WTC11 (cell line): ENCODE measurements around the gene EXPH5. TPM values are rescaled to one million over a fixed set of nuclear protein-coding genes. Genes with fewer than 3 reads are reported as not detected.

Source experiments
- AFF4 ChIP-seq: sonication (generic); formaldehyde crosslinking; IDR thresholded peaks from 2 replicates; pipeline ENCODE4 v1.8.1; 2023; ENCODE audit warnings: mild to moderate bottlenecking, missing genetic modification reagents, borderline replicate concordance
- ARID4B ChIP-seq: sonication (generic); formaldehyde crosslinking; IDR thresholded peaks from 2 replicates; pipeline ENCODE4 v1.8.0; 2023; ENCODE audit warnings: missing genetic modification reagents, mild to moderate bottlenecking, borderline replicate concordance
- CBFB ChIP-seq: sonication (generic); formaldehyde crosslinking; IDR thresholded peaks from 2 replicates; pipeline ENCODE4 v1.8.1; 2022; ENCODE audit warnings: mild to moderate bottlenecking, low read depth, missing genetic modification reagents
- CREM ChIP-seq: sonication (generic); formaldehyde crosslinking; IDR thresholded peaks from 2 replicates; pipeline ENCODE4 v1.8.1; 2022; ENCODE audit warnings: mild to moderate bottlenecking, missing genetic modification reagents, moderate library complexity
- ERG ChIP-seq: fragments of 250-450 bp; sonication (Bioruptor Pico); IDR thresholded peaks from 2 replicates; pipeline ENCODE4 v1.8.0; 2021; ENCODE audit warnings: mild to moderate bottlenecking
- ESRRA ChIP-seq: sonication (generic); formaldehyde crosslinking; IDR thresholded peaks from 2 replicates; pipeline ENCODE4 v1.8.1; 2022; ENCODE audit warnings: mild to moderate bottlenecking, missing genetic modification reagents, borderline replicate concordance
- ETV6 ChIP-seq: sonication (generic); formaldehyde crosslinking; IDR thresholded peaks from 2 replicates; pipeline ENCODE4 v1.8.1; 2022; ENCODE audit warnings: mild to moderate bottlenecking, missing genetic modification reagents
- FOXJ3 ChIP-seq: sonication (generic); formaldehyde crosslinking; IDR thresholded peaks from 2 replicates; pipeline ENCODE4 v1.9.0; 2021; ENCODE audit warnings: missing genetic modification reagents, mild to moderate bottlenecking, borderline replicate concordance
- FOXP1 ChIP-seq: sonication (generic); formaldehyde crosslinking; IDR thresholded peaks from 2 replicates; pipeline ENCODE4 v1.8.0; 2022; ENCODE audit warnings: missing genetic modification reagents, mild to moderate bottlenecking, moderate library complexity, borderline replicate concordance
- JAZF1 ChIP-seq: fragments of 250-450 bp; sonication (Bioruptor Pico); IDR thresholded peaks from 2 replicates; pipeline ENCODE4 v1.9.0; 2021; ENCODE audit warnings: moderate library complexity, mild to moderate bottlenecking, inconsistent platforms
- MXD4 ChIP-seq: fragments of 250-450 bp; sonication (Bioruptor Pico); IDR thresholded peaks from 2 replicates; pipeline ENCODE4 v1.8.0; 2021; ENCODE audit warnings: mild to moderate bottlenecking, moderate library complexity, borderline replicate concordance
- MYBL2 ChIP-seq: sonication (generic); formaldehyde crosslinking; IDR thresholded peaks from 2 replicates; pipeline ENCODE4 v1.8.1; 2023; ENCODE audit warnings: mild to moderate bottlenecking, moderate library complexity, missing genetic modification reagents
- NFE2L1 ChIP-seq: sonication (generic); formaldehyde crosslinking; IDR thresholded peaks from 2 replicates; pipeline ENCODE4 v1.8.1; 2023; ENCODE audit warnings: missing genetic modification reagents
- RELA ChIP-seq: sonication (generic); formaldehyde crosslinking; IDR thresholded peaks from 2 replicates; pipeline ENCODE4 v1.8.1; 2022; ENCODE audit warnings: missing genetic modification reagents, mild to moderate bottlenecking, borderline replicate concordance
- RORB ChIP-seq: fragments of 250-450 bp; sonication (Bioruptor Pico); IDR thresholded peaks from 2 replicates; pipeline ENCODE4 v1.9.0; 2021; ENCODE audit warnings: mild to moderate bottlenecking
- ZNF512 ChIP-seq: sonication (generic); formaldehyde crosslinking; IDR thresholded peaks from 2 replicates; pipeline ENCODE4 v1.8.1; 2022; ENCODE audit warnings: missing genetic modification reagents, borderline replicate concordance
- ZNF671 ChIP-seq: fragments of 250-450 bp; sonication (Bioruptor Pico); IDR thresholded peaks from 2 replicates; pipeline ENCODE4 v1.8.0; 2021; ENCODE audit warnings: mild to moderate bottlenecking
- total RNA-seq: library from RNA; stranded (reverse); gene quantifications from 3 replicates; pipeline ENCODE4 v1.2.3, GENCODE V29; 2021
- TF ChIP-seq, protein P1 (sequence below): sonication (generic); formaldehyde crosslinking; conservative IDR thresholded peaks from 2 replicates; pipeline ENCODE4 v1.8.1; 2023; ENCODE audit warnings: mild to moderate bottlenecking, low read depth, missing genetic modification reagents, moderate library complexity
- TF ChIP-seq, protein P2 (sequence below): sonication (generic); formaldehyde crosslinking; IDR thresholded peaks from 2 replicates; pipeline ENCODE4 v1.8.1; 2023; ENCODE audit warnings: mild to moderate bottlenecking, missing genetic modification reagents
- TF ChIP-seq, protein P3 (sequence below): sonication (generic); formaldehyde crosslinking; IDR thresholded peaks from 2 replicates; pipeline ENCODE4 v1.8.0; 2022; ENCODE audit warnings: mild to moderate bottlenecking, missing genetic modification reagents
- TF ChIP-seq, protein P4 (sequence below): sonication (generic); formaldehyde crosslinking; IDR thresholded peaks from 2 replicates; pipeline ENCODE4 v1.8.1; 2022; ENCODE audit warnings: mild to moderate bottlenecking, moderate library complexity, missing genetic modification reagents

Gene EXPH5
- total RNA-seq, 1 experiment from 2014 or later, result 11.2 TPM

DNA sequence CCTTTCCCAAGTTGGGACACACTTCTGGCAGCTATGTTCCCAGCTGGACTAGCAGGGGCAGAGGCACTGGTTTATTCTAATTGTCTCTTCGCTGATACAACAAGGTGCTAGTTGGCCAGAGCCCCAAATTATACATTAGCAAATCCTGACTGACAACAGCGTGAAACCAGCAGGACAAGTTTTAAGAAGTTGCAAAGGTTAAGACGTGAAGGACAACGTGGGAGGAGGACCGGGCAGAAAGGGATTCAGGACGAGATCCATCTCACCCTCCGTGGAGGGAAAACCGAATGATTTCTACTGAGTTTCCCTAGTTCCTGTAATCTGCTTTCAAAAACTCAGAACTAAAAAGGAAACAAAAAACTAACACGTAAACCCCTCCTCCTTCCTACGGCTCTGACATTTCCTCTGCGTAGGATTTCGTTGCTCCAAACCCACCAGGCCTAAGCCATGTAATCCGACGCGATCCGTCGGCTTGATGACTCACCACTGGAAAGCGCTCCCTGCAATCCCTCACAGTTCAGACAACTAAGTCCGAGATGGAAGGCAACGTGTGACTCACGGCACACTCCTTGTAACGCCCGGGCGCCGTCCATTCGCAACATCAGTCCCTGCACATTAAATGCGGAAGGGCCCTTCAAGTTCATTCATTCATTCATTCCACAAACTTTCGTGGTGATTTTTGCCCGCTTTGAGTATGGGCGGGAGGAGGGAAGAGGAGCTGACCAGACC lies 96.1 kb downstream of the EXPH5 start (continued):
- TF ChIP-seq RORB, result no peak
- no peak for TF ChIP-seq ZNF671 (CRISPR knock-in tag)
- no peak; the same call in 1 of the 2 replicates for TF ChIP-seq CREM (CRISPR knock-in tag)
- TF ChIP-seq NFE2L1 (CRISPR knock-in tag), result peak; percentile 80
- no peak for TF ChIP-seq CBFB (CRISPR knock-in tag)
- TF ChIP-seq RELA (CRISPR knock-in tag), result no peak
- TF ChIP-seq FOXJ3 (CRISPR knock-in tag), result no peak
- TF ChIP-seq ZNF512 (CRISPR knock-in tag), result no peak
- TF ChIP-seq MYBL2, result no peak
- TF ChIP-seq, protein P1, sequence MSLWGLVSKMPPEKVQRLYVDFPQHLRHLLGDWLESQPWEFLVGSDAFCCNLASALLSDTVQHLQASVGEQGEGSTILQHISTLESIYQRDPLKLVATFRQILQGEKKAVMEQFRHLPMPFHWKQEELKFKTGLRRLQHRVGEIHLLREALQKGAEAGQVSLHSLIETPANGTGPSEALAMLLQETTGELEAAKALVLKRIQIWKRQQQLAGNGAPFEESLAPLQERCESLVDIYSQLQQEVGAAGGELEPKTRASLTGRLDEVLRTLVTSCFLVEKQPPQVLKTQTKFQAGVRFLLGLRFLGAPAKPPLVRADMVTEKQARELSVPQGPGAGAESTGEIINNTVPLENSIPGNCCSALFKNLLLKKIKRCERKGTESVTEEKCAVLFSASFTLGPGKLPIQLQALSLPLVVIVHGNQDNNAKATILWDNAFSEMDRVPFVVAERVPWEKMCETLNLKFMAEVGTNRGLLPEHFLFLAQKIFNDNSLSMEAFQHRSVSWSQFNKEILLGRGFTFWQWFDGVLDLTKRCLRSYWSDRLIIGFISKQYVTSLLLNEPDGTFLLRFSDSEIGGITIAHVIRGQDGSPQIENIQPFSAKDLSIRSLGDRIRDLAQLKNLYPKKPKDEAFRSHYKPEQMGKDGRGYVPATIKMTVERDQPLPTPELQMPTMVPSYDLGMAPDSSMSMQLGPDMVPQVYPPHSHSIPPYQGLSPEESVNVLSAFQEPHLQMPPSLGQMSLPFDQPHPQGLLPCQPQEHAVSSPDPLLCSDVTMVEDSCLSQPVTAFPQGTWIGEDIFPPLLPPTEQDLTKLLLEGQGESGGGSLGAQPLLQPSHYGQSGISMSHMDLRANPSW (CRISPR knock-in tag), result no peak
- TF ChIP-seq AFF4 (CRISPR knock-in tag), result no peak
- TF ChIP-seq, protein P2, sequence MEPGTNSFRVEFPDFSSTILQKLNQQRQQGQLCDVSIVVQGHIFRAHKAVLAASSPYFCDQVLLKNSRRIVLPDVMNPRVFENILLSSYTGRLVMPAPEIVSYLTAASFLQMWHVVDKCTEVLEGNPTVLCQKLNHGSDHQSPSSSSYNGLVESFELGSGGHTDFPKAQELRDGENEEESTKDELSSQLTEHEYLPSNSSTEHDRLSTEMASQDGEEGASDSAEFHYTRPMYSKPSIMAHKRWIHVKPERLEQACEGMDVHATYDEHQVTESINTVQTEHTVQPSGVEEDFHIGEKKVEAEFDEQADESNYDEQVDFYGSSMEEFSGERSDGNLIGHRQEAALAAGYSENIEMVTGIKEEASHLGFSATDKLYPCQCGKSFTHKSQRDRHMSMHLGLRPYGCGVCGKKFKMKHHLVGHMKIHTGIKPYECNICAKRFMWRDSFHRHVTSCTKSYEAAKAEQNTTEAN (CRISPR knock-in tag), result no peak
- TF ChIP-seq, protein P3, sequence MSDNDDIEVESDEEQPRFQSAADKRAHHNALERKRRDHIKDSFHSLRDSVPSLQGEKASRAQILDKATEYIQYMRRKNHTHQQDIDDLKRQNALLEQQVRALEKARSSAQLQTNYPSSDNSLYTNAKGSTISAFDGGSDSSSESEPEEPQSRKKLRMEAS (CRISPR knock-in tag), result peak; percentile 56; the same call in 1 of the 2 replicates
- no peak for TF ChIP-seq ARID4B (CRISPR knock-in tag)
- TF ChIP-seq ESRRA, result no peak
- no peak for TF ChIP-seq ERG (CRISPR knock-in tag)
- no peak for TF ChIP-seq JAZF1 (CRISPR knock-in tag)
- TF ChIP-seq, protein P4, sequence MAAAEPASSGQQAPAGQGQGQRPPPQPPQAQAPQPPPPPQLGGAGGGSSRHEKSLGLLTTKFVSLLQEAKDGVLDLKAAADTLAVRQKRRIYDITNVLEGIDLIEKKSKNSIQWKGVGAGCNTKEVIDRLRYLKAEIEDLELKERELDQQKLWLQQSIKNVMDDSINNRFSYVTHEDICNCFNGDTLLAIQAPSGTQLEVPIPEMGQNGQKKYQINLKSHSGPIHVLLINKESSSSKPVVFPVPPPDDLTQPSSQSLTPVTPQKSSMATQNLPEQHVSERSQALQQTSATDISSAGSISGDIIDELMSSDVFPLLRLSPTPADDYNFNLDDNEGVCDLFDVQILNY (CRISPR knock-in tag), result no peak
- TF ChIP-seq FOXP1 (CRISPR knock-in tag), result no peak
- TF ChIP-seq MXD4, result no peak
- peak; percentile 21; the same call in 1 of the 2 replicates for TF ChIP-seq ETV6
